ENCODE data around the gene ARPC5L. TPM values are rescaled to one million over a fixed set of nuclear protein-coding genes. Genes with fewer than 3 reads are reported as not detected.
"Not testable (repeated sequence)": the region's sequence is repeated elsewhere in the genome, so short reads cannot be mapped to it uniquely, and the experiment has no call there.

The ARPC5L gene
- total RNA-seq, 6 experiments from 2014 or later: 15.2 to 25.7 (median 20.6) TPM

- no peak for TF ChIP-seq POLR2A (IDR thresholded peaks at IDR 0.05)
- peak in 1 of 4 donors; percentile 10 for TF ChIP-seq CTCF (IDR thresholded peaks at IDR 0.05)
- no peaks in the 10 kb centered on the region for H3K9me3 ChIP-seq
- DNase-seq: no peak
- H3K4me3 ChIP-seq: no peak overlapping the region
- H3K27ac ChIP-seq: no peak overlapping the region
- H3K4me1 ChIP-seq: no peaks in the 10 kb centered on the region
- no peaks in the 10 kb centered on the region for H3K36me3 ChIP-seq
- intact Hi-C loops (cut with DNase I): no loop called here
- H3K27me3 ChIP-seq: no peaks in the 10 kb centered on the region
- ATAC-seq: peak in 1 of 4 donors; percentile 25
- 76% methylated on average over 5 of the region's 18 CpGs for WGBS (ENCODE audit: insufficient coverage, low coverage, low lambda C conversion rate, missing lambda C conversion rate)
Measured at GRCh38 chr9:124840300-124840833, 21.6 kb upstream of the ARPC5L start.

- Histone ChIP-seq H3K27ac (no peak overlapping the region), H3K4me1 (no peaks in the 10 kb centered on the region), H3K9me3 (no peaks in the 10 kb centered on the region), H3K36me3 (no peaks in the 10 kb centered on the region), H3K27me3 (no peaks in the 10 kb centered on the region), H3K4me3 (no peak overlapping the region)
- ATAC-seq: no peak
- TF ChIP-seq CTCF (IDR thresholded peaks at IDR 0.05): no peak
- TF ChIP-seq POLR2A (IDR thresholded peaks at IDR 0.05): no peak
- WGBS (ENCODE audit: insufficient coverage, low coverage, low lambda C conversion rate, missing lambda C conversion rate): 82% methylated on average over 9 of the region's 14 CpGs
- intact Hi-C loops (cut with DNase I): no loop called here
- no peak for DNase-seq
Measured at GRCh38 chr9:124841075-124841821, 20.7 kb upstream of the ARPC5L start.

- no peak overlapping the region for H3K4me3 ChIP-seq
- H3K27me3 ChIP-seq: no peaks in the 10 kb centered on the region
- no peaks in the 10 kb centered on the region for H3K36me3 ChIP-seq
- no peaks in the 10 kb centered on the region for H3K9me3 ChIP-seq
- ATAC-seq (peak in 1 of 4 donors; percentile 28), DNase-seq (no peak)
- no peak overlapping the region for H3K27ac ChIP-seq
- 75% methylated on average over 6 of the region's 11 CpGs for WGBS (ENCODE audit: insufficient coverage, low coverage, low lambda C conversion rate, missing lambda C conversion rate)
- TF ChIP-seq POLR2A (IDR thresholded peaks at IDR 0.05): no peak
- TF ChIP-seq CTCF (IDR thresholded peaks at IDR 0.05): no peak
- intact Hi-C loops (cut with DNase I): no loop called here
- no peaks in the 10 kb centered on the region for H3K4me1 ChIP-seq
Measured at GRCh38 chr9:124843456-124844034, 18.4 kb upstream of the ARPC5L start.

GRCh38 chr9:124844291-124844690 lies 17.6 kb upstream of the ARPC5L start:
- Histone ChIP-seq H3K27me3 (no peaks in the 10 kb centered on the region), H3K27ac (no peak overlapping the region), H3K36me3 (no peaks in the 10 kb centered on the region), H3K9me3 (no peaks in the 10 kb centered on the region), H3K4me3 (no peak overlapping the region), H3K4me1 (no peaks in the 10 kb centered on the region)
- intact Hi-C loops (cut with DNase I): no loop called here
- 78% methylated on average over 4 of the region's 4 CpGs for WGBS (ENCODE audit: insufficient coverage, low coverage, low lambda C conversion rate, missing lambda C conversion rate)
- no peak for TF ChIP-seq CTCF (IDR thresholded peaks at IDR 0.05)
- TF ChIP-seq POLR2A (IDR thresholded peaks at IDR 0.05): no peak
- ATAC-seq (no peak), DNase-seq (no peak)

GRCh38 chr9:124846467-124846866 lies 15.5 kb upstream of the ARPC5L start:
- H3K9me3 ChIP-seq; H3K4me3 ChIP-seq; H3K27ac ChIP-seq; ATAC-seq; intact Hi-C loops (cut with DNase I); H3K4me1 ChIP-seq; H3K36me3 ChIP-seq; H3K27me3 ChIP-seq; DNase-seq: not testable (repeated sequence)
- 79% methylated on average over 5 of the region's 9 CpGs for WGBS (ENCODE audit: insufficient coverage, low coverage, low lambda C conversion rate, missing lambda C conversion rate)

All from right lobe of liver (tissue), 6 donors.